HG03025 (cell line): Measurements from ENCODE around the gene VPS37D.
"Not testable (repeated sequence)": the region's sequence is repeated elsewhere in the genome, so short reads cannot be mapped to it uniquely, and the experiment has no call there.

ENCODE experiments used
- ATAC-seq: cut with Tn5 transposase; IDR thresholded peaks from one replicate; pipeline ENCODE4 v1.9.1; 2021; ENCODE audit warnings: mild to moderate bottlenecking, moderate library complexity; ENCODE audit not compliant: unreplicated experiment, low FRiP score

Gene VPS37D, protein sequence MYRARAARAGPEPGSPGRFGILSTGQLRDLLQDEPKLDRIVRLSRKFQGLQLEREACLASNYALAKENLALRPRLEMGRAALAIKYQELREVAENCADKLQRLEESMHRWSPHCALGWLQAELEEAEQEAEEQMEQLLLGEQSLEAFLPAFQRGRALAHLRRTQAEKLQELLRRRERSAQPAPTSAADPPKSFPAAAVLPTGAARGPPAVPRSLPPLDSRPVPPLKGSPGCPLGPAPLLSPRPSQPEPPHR

DNA sequence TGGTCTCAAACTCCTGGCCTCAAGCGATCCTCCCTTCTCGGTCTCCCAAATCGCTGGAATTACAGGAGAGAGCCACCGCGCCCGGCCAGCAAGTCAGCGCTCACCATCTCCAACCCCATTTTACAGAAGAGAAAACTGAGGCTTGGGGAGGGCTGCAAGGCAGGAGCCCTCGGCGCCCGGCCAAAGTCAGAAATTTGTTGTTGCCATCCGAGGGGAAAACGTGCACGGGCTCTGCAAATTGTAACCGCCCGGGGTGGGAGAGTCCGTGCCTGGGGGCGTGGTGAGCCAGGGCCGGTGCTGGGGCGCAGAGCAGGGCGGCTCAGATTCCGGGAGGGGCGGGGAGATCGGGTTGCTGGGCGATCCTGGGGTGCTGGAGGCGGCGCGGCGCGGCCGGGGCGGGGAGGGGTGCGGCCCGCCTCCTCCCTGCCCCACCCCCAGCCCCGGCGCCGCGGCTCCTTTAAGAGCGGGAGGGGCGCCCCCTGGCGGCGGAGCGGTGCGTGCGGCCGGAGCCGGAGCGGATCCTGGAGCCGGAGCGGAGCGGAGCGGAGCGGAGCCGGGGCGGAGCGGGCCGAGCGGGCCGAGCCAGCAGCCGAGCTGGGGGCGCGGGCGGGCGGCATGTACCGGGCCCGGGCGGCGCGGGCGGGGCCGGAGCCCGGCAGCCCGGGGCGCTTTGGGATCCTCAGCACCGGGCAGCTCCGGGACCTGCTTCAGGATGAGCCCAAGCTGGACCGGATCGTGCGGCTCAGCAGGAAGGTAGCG, at the start of gene VPS37D:
Gene VPS37D, plus strand, starts transcription at position 488 of the 759 bp plus-strand sequence. Its CDS starts 128 bp downstream, at position 616.
- ATAC-seq, result peak; percentile 76

DNA sequence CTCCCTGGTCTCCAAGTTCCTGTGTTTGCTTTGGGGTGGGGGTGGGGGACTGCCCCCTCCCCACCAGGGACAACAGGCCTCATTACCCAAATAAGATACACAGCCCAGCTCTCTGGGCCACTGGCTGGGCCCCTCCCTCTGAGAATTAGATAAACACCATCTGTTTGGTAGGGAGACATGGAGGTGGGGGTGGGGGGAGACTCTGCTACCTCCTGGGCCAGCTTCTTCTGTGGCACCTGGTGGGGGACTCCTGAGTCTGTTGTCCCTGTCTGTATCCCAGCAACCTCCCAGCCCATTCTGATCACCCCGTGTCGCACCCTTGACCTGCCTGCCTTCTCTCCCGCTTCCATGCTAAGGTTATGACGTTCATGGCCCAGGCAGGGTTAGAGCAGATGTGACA, 49.1 kb upstream of the VPS37D start:
- no peak for ATAC-seq

DNA sequence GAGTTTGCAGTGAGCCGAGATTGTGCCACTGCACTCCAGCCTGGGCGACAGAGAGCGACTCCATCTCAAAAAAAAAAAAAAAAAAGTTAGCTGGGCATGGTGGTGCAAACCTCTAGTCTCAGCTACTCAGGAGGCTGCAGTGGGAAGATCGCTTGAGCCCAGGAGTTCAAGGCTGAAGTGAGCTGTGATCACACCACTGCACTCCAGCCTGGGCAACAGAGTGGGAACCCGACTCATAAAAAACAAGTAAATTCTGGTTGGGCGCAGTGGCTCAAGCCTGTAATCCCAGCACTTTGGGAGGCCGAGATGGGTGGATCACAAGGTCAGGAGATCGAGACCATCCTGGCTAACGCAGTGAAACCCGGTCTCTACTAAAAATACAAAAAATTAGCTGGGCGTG, 48.2 kb upstream of the VPS37D start:
- ATAC-seq, result not testable (repeated sequence)

GRCh38 chr7:73621168-73622063, 46.2 kb upstream of the VPS37D start:
- ATAC-seq, result no peak

- ATAC-seq, result no peak
Observed at GRCh38 chr7:73622527-73622908, 45.1 kb upstream of the VPS37D start.

DNA sequence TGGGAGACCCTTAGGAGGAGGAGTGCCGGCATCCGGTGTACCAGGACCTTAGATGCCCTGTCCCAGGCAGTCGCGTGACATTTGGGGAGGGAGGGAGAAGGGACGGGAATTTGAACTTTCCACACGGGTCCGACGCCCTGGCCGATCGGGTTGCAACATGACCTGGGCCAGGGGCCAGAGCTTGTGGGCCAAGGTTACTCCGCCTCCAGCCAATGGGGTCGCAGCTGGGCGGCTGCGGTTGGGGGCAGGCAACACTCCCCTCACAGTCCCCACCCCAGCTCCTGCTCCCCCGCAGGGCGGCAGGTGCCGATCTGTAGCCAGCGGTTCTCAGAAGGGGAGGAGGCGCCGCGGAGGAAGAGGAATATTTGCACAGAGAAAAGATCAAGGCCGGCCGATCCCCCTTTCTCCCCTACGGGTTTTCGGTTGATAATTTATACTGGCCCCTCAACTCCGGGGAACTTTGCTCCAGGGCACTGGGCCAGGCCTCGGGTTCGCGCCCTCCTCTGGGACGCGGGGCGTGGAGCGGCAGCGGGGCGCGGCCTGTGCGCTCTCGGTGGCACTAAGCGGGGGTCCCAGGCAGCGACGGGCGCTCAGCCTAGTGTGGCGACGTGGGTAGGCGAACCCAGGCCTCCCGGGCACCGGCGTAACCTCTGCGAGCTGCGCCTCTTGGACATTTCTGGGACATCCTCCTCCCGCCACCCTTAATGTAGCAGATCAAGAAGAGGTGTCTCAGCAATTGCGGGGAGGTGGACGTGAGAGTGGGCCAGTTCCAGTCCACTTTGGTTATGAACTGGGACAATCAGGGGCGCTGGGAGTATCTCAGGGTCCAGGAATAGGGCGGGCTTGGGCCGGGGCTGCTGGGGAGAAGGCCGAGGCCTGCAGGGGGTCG, 44.5 kb upstream of the VPS37D start:
- no peak for ATAC-seq

DNA sequence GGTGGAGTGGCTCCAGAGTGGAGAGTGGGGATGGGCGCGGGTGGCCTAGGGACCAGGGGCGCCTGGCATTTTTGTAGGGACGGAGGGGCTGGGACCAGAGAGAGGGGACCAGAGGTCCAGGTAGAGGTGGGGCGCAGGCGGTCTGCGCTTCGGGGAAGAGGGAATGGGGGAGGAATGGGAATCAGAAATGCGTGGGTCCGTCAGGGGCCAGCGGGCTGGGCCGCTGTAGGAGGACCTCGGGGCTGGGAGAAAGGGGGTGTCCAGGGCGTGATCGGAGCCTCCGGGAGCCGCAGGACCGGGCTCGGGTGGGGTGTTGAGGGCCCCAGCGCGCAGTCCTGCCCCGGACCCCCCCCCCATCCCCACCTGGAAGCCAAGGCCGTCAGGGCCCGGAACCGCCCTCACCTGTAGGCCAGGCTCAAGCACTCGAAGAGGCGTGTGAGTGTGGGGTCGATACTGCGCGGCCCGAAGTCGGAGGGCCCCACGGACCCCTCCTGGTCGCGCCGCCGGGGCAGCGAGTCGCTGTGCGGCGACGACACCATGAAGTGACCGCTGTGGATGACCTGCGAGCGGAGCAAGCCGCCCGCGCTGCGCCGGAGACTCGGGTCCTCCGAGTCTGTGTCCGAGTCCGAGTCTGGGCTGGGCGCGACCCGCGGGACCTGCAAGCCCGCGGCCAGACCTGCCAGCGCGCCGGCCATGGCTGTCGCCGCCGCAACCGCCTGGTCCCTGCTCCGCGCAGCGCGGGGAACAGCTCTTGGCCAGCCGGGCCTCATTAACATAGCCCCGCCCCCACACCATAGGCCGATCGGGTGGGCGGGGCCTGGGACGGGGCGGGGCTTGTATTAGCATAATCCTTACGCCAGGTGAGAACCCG, 43.6 kb upstream of the VPS37D start, which contains the start of gene MLXIPL:
Gene MLXIPL, minus strand, starts transcription at position 725 of the 871 bp plus-strand sequence. Its CDS starts 30 bp downstream, at position 695.
- peak; percentile 45 for ATAC-seq

DNA sequence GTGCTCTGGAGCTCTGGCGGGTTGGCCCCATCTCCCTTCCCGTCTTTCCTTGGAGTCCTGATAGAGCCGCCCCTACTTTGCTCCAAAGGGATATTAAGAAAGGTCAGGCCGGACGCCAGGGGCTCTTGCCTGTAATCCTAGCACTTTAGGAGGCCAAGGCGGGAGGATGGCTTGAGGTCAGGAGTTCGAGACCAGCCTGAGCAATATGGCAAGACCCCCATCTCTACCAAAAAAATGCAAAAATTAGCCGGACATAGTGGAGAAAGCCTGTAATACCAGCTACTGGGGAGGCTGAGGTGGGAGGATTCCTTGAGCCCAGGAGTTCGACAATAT, 43.0 kb upstream of the VPS37D start:
- ATAC-seq, result no peak

DNA sequence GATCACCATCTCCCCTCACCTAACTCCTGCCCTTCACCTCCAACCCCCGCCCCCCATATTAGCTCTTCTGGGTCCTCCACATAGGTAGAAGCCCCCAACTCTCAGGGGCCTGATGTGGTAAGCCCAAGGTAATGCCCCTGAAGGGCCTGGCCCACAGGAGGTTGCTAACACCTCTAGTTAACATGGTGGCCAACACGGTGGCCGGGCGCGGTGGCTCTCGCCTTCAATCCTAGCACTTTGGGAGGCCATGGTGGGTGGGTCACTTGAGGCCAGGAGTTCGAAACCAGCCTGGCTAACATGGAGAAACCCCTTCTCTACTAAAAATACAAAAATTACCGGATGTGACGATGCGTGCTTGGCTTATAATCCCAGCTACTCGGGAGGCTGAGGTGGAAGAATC, 42.4 kb upstream of the VPS37D start:
- ATAC-seq, result no peak

GRCh38 chr7:73626814-73627213, 40.8 kb upstream of the VPS37D start:
- no peak for ATAC-seq

- ATAC-seq, result no peak
Observed at GRCh38 chr7:73628504-73628903, 39.1 kb upstream of the VPS37D start.

DNA sequence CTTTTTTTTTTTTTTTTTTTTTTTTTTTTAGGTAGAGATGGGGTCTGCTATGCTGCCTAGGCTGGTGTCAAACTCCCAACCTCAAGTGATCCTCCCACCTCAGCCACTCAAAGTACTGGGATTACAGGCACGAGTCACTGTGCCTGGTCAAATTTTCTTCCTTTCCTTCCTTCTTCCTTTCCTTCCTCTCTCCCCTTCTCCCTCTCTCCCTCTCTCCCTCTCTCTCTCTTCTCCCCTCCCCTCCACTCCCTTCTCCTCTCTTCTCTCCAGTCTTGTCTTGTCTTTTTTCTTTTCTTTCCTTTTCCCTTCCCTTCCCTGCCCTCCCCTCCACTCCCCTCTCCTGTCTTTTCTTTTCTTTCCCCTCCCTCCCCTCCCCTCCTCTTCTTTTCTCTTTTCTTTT, 36.1 kb upstream of the VPS37D start:
- ATAC-seq, result no peak

GRCh38 chr7:73633323-73633722, 34.3 kb upstream of the VPS37D start:
- no peak for ATAC-seq

- ATAC-seq, result no peak
Observed at GRCh38 chr7:73633844-73634243, 33.8 kb upstream of the VPS37D start.

DNA sequence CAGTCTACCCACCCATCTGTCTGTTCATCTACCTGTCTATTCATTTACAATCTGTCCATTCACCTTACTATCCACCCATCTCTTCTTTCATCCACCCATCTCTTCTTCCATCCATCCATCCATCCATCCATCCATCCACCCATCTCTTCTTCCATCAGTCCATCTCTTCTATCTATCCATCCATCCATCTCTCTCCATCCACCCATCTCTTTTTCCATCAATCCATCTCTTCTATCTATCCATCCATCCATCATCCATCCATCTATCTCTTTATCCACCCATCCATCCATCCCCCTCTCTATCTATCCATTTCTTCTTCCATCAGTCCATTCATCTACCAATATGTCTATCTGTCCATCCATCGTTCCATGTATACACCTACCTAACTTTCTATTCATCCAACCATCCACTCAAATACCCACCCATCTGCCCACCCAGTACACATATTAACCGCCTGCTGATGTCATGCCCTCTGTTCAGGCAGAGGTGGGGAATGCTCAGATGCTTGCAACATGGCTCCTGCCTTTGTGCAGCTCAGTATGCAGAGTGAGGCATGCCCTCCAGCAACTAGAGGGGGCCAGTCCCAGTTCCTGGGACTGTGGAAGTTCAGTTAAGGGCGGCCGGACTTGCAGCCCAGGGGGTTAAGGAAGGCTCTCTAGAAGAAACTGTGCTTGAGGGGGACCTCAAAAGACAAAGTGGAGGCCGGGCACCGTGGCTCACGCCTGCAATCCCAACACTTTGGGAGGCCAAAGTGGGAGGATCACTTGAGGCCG, 32.0 kb upstream of the VPS37D start:
- ATAC-seq, result no peak

DNA sequence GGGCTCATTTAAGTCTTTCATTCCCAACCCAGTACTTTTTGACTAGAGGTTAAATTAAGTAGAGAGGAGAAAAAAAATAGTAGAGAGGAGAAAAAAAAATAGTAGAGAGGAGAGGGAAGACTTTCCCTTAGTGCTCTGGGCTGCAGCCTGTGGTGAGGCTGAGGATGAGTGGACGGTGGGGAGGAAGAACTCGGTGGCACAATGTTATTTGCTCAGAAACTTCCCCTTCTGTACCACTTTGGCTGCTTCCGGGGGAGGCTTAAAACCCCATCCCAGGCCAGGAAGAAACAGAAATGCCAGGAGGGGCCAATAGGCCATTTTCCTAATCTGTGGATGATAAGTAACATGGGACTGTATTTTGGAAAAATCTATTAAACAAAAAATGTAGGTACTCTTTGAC, 28.7 kb upstream of the VPS37D start:
- no peak for ATAC-seq

DNA sequence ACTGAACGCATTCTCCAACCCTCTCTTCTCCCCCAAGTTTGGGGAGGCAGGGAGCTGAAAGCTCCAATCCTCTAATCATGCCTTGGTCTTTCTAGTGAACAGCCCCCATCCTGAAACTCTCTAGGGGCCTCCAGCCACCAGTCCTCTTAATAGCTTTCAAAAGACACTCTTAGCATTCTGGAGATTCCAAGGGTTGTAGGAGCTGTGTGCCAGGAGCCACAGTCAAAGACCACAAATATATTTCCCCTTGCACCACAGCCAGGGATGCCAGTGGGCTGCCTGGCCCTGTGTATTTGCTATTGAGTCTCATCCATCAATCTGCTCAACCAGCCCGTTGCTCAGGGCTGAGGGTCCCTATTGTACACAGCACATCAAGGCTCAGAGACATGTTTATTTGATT, 24.8 kb upstream of the VPS37D start:
- no peak for ATAC-seq

DNA sequence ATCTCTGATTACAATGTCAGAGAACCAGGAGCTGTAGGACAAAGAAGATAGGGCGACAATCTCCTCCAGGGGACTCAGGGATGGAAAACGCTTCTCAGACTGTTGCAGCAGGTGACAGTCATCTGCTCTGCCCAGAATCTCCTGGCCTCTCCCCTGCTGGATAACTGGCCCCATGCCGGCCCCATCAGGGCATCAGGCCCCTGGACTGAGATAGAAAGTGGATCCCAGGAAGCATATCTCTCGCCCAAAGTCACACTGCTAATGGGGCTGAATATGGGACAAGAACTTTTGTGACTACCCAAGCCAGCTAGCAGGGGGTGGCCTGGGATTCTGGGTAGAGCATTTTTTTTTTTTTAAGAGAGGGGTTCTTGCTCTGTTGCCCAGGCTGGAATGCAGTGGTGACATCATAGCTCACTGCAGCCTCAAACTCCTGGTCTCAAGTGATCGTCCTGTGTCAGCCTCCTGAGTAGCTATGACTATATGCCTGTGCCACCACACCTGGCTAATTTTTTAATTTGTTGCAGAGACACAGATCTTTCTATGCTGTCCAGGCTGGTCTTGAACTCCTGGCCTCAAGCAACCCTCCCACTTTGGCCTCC, 22.8 kb upstream of the VPS37D start:
- ATAC-seq, result no peak
